RPMI8226 (cell line): ENCODE measurements around the gene HTR4.
A peak's percentile ranks its signal among the peaks of the same experiment; 100 is the strongest.

Experiments
- DNase-seq: peaks from one replicate; pipeline ENCODE4 v3.0.0-alpha.2; 2015

HTR4 gene

DNA sequence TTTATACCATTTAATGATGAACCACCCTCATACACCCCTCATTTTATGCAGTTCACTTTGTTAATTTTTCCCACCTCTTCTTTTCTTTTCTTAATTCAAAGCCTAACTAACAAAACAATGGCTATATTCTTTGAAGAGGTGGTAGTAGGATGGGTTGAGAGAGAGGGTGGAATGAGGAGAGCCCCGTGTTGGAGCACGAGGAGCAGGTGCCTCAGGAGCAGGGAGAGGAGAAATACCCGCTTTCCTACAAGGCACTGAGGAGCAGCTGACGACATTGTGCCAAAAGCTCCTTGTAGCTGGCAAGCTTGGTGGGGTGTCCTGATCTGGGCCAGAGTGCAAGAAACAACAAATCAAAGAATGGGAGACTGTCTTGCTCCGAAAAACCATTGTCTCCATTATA is 129.6 kb downstream of the HTR4 start:
- DNase-seq: no peak

DNA sequence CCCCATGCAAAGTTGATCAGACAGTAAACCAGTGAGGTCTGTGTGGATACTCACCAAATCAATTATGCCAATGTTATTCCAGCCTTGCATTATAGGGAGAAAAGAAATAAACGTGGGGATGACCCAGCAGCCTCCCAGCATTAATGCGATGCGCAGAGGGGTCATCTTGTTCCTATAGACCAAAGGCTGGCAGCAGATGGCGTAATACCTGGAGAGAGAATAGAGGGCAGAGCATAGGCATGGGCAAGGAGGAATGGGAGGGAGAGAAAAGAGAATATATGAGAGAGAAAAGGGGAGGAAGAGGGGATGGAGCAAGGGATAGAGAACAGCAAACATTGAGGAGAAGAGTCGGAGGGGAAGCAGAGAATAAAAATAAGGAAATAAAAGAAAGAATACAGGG is 131.2 kb downstream of the HTR4 start:
- no peak for DNase-seq

DNA sequence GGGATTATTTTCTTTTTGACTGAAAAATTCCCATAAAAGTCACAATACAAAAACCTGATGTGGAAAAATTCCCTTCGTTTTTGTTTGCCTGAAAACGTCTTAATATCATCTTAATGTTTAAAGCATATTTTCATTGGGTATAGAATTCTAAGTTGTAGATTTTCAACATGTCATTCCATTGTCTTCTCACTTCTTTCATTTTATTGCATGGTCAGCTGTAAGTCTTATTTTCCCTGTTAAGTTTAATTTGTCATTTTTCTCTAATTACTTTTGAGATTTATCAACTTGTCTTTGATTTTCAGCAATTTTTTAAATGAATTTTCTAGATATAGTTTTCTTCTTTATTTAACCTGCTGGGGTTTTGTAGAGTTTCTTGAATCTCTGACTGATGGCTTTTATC is 138.9 kb downstream of the HTR4 start:
- no peak for DNase-seq

DNA sequence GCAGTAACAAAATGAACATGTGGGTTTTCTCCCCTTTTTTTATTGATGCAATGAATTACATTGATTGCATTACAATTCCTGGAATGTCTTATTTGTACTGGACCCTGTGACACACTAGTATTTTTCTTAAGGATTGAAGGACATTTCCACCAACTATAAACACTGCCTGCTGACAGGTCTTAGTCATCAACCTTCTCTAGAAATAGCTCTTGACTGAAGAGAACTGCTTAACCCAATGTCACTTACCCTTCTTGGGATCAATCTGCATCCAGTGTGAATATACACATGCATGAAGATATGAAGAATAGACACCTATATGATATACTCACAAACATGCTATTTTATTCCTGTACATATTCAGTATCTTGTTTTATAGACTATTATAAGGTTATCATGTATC is 140.0 kb downstream of the HTR4 start:
- no peak for DNase-seq

DNA sequence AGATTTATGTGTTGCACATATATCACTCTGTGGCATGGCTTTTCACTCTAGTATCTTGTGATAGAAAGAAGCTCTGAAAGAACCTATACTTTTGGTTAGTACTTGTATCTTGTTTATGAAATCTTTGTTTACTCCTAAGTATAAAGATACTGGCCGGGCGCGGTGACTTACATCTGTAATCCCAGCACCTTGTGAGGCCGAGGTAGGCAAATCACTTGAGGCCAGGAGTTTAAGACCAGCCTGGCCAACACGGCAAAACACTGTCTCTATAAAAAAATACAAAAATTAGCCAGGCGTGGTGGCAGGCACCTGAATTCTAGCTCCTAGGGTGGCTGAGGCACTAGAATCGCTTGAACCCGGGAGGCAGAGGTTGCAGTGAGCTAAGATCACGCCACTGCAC is 141.8 kb downstream of the HTR4 start:
- DNase-seq: no peak

DNA sequence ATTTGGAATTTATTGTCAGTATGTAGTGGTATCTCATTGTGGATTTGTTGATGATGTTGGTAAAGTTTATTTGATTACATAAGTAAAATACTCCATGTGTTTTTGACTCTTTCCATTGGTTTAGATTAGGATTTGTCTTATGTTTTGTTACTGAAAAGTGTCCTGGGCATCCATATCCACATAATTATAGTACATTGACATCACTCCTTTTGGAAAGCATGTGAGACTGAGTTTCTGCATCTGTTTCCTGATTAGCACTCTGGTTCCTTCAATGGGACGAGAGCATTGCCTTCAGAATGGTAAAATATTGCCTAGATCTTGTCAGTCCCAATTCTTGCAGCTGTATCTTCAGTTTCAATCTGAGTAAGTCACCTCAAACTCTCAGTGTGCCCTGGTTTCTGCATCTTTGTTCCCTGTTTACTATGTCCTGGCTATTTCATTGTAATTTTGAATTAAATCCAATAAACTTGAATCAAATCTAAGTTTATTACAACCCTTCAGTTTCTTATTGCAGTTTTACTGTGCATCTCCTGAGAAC is 142.4 kb downstream of the HTR4 start:
- DNase-seq: no peak

DNA sequence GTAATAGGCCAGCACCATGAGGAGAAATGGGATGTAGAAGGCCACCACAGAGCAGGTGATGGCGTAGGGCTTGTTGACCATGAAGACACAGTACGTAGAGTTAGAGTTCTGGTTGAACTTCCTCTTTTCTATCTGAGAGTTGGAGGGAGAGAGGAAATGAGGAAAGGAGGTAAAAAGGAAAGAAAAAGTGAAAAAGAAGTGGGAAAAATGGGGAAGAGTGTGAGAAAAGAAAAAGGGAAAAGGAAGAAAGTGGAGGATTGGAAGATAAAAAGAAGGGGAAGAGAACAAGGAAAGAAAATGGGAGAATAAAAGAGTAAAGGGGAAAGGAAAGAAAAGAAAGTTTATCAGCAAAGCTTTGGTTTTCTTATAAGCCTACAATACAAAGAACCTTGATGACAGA is 144.4 kb downstream of the HTR4 start:
- no peak for DNase-seq

DNA sequence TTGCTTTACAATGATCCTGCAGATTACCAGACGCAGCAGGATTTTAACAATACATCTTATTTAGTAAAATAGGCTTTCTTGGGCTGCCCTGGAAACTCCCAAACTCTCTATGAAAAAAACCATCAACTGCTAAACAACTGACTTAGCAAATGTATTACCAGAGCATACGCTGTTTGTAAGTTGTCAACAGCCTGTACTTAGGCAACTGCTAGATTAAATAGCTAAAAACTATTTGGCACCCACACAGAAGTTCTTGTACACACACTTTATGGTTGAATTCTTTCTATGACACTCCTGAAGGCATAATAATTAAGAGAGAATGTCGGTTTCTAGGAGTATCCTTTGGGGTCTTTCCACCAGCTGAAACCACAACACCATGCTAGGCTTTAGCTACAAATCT is 146.7 kb downstream of the HTR4 start:
- DNase-seq: no peak

DNA sequence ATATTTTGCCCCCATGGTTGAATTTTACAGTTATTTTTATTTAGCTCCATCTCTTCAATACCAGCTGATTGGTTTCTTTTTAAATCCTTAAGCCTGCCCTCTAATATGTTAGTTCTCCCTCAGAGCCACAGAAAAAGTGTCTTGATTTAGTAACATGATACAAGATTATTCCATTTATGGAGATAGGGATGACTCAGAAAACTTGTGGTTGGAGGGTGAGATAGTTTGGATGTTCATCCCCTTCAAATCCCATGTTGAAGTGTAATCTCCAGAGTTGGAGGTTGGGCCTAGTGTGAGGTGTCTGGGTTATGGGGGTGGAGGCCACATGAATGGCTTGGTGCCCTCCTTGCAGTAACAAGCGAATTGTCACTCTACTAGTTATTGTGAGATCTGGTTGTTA is 154.9 kb downstream of the HTR4 start:
- DNase-seq: no peak

DNA sequence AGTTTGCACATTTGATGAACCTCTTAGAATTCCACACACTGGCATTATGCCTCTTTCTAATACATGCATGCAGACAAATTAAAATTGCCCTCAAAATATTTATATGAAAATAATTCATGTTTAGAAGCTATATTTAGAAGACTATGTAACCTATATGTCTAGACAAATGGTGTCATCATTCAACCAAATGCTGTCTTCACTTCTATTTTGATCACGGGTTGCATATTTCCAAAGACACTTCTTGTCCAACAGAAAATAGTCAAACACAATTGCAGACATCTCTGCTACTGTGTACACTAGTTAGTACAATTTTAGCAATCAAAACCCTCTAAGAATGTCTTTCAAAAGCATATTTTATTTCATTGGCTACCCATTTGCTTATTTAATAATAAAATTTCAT is 156.6 kb downstream of the HTR4 start:
- no peak for DNase-seq

DNA sequence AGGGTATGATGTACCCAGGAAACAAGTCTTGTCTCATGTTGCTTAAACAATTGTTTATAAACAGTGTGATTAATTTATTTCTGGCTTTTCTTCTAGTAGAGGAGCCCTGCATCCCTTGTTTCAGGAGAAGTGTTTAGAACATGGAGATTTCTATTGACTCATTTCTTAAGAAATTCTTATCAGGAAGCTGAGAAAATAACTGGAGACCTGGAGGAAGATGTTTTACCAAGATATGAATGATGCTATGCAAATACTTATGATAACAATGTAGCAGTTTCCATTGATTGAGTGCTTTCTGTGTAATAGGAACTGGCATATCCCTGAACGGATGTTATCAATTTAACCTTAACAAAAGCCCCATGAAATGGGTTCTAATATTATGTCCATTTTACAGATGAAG is 162.0 kb downstream of the HTR4 start:
- no peak for DNase-seq

DNA sequence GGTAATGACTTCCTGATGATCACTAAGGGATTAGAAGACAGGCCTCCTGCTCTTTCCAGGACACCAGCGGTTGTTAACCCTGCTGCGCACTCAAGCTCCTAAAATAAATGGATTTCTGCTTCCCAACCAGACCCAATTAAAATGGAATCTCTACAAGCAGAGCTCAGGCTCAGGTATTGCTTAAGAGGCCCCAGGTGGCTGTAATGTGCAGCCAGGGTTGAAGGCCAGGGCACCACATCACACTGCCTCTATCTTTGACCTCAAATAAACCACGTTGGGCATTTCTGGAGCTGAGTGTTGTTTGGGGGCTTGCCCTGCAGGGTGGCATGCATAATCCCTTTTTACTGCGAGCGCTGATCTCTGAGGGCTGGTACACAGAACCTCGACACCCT is 162.5 kb downstream of the HTR4 start:
- DNase-seq: no peak

DNA sequence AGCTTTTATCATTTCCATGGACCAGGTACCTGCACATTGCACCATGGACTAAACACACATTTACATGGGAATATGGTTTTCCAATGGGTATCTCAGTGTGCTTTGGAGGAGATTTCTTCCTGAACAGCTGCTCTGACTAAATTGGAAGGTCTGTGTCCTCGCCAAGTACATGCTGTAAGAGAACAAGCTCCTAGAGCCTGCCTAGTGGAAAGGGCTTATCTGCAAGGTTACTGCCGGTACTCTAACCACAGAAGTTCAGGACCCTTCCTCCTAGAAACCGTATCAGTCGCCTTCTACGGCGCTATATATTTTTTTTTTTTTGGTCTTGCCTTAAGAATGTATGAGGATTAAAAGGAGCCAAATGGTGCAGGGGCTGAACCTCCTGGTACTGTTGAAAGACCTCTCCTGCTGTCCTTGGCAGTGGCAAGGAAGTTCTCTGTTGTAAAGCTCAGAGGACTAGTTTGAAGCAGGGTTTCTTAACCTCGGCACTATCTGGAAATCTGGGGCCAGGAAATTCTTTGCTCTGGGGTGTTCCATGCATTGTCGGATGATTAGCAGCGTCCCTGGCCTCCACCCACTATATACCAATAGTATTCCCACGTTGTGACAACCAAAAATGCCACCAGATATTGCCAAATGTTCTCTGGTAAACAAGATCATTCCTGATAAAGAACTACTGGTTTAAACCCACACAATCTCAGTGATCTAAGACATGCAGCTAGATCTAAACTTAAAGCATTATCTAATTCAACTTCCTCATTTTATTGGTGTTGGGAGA is 163.1 kb downstream of the HTR4 start:
- no peak for DNase-seq

DNA sequence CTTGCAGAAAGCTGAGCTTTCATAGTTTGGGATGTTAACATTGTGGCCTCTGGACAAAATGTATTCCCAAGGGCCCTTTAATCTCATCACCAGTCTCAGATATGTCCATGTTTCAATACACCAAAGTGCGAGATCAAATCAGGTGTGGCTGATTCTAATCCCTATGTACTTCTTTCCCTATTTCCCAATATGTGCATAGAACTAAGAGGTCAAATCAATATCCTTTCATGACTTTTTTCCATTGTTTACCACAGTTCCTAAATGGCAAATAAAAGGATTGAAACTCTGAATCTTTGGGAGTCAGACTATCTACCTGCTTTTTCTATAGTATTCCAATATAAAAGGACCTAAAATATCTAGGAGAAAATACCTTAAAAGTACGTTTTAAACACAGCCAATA is 165.6 kb downstream of the HTR4 start:
- DNase-seq: no peak

DNA sequence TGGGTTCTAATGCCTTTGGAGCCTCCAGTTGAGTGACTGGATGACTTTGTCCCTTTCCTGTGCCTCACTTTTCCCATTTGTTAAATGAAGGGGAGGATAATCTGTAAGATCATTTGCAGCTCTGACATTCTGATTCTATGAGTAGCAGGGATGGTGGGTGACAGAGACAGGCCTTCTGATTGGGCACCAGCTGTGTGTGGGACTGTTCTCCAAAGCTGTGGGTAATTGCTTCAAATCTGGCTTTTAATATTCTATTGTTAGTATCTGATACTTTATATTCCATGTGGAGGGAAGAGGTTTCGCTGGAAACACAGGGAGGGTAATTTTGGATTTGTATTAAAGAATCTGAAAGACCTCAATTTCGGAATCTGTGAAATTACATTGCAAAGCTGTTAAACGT is 167.9 kb downstream of the HTR4 start:
- no peak for DNase-seq

DNA sequence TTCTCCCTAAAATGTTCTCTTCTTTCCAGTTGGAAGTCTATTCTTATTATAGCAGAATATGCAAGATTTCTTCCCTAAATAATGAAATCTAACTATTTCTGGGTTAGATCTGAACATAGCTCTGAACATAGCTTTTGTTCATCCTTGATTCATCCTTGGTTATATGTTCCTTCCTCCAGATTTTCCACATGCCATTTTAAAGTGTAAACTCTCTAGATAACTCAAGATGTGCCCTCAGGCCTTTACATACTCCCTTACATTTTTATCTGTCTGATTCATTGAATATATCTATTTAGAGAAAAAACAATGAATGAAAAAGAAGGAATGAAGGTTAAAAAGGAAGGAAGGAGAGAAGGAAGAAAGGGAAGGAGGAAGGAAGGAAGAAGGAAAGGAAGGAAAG is 169.7 kb downstream of the HTR4 start:
- DNase-seq: no peak

DNA sequence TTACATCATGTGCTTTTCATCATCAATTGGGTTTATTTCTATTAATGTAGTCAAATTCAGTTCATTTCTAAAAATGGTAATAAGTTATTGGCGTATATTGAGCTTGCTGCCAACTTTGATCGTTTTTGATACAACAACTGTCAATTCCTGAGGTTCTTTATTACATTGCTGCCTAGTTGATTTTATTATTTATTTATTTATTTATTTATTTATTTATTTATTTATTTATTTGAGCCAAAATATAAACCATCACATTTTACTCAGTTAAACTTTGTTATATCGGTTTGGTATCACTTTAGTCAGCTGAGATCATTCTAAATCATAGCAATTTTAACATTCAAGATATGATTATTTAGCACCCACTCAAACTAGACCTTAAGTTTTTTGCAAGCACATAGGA is 170.6 kb downstream of the HTR4 start:
- no peak for DNase-seq

DNA sequence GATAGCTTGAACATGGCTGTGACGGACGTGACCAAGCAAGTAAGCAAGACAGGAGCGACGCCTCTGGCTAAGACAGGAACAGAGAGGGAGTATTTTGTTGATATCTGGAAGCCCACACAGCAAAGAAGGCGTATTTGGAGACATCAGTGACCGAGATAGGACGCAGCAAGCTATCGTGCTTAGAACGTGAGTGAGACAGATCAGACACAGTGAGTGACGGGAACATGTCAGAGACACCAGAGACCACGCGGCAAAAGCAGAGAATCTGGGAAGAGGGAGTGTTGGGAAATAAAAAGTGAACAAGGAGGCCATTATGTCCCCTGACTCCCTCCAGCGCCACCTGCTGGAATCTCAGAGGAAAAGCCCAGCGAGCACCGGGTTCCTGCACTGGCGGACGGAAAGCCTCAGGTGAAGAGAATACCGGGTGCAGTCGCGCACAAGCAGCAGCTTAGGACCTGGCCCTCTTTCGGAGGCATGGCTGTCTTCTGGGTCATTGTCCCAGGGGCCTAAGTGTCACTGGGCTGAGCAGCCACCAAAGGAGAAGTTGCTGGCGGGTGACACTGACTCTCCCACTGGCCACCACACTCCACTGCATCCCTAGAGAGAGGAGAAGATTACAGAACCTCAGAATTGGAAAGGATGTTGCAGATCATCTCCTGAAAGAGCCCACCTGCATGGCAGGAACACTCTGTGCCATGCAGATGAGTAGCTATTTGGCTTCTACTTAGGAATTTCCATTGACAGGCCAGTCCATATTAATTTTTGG is 171.4 kb downstream of the HTR4 start:
- peak; percentile 73 for DNase-seq

DNA sequence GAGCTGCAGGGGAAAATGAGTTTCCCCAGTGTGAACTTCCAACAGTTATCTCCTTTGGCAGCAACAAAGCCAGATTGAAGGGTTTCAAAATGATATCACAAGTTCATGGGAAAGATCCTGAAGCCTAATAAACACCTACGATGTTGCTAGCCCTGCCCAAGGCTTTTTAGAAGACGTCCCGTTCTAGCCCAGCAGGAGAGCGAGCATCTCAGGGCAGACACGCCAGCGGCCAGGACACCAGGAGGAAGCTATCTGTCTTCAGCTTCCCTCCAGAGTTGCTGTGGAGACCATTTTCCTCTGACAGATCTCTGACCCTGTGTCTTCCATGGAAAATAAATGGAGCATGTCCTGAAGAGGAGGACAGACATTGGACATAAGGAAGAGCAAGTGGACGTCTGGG is 172.1 kb downstream of the HTR4 start:
- DNase-seq: no peak

DNA sequence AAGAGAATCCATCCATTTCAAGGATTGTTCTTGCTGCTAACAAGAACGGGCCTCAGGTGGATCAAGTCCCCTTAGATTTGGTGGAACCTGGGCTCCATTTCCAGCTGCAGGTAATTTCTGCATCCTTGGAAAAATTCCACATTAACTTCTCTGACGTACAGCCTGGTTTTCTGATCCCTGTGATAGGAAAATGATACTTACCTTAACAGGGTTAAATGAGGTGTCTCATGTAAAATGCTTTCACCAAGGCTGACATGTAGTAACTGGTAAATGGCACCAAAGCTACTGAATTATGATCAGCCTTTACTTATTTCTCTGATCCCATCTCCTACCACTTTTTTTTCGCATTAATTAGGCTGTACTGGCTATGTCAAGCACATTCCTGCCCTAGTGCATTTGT is 176.9 kb downstream of the HTR4 start:
- no peak for DNase-seq

DNA sequence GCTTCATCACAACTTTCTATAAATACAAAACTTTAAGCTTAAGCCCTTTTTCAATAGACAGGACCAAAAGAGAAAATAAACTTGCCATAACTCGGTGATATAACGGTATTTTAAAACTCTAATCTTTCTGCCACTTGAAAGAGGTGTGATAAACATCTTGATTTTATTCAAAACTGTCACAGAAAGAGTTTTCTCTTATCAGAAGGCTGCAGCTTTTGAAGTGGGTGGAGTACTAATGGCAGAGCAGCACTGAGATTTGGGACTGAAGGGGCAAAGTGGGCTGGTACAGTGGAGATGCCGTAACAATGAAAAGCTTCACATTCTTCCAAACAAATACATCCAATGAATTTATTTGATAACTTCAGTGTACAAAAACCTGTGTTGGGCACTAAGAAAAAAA is 178.0 kb downstream of the HTR4 start:
- no peak for DNase-seq

DNA sequence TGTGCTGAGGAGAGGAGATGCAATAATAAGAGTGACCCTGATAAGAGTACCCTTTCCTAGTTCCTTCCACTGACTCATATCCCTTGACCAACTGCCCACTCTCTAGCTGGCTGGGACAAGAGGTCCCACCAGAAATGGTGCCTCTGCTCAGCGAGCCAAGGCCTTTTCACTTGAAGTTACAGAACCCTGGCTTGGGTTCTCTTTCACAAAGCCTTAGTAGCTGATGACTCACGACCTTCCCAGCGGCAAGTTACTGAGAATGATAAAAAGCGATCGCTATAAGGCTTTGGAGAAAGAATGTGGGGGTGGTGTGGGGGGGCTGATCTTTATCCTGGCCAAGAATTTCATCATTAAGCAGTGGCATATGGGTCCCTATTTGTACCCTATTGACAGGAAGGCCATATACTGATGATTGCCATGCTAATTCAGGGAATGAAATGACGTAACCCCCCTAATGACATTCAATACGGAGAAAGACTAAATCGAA is 180.3 kb downstream of the HTR4 start:
- no peak for DNase-seq

DNA sequence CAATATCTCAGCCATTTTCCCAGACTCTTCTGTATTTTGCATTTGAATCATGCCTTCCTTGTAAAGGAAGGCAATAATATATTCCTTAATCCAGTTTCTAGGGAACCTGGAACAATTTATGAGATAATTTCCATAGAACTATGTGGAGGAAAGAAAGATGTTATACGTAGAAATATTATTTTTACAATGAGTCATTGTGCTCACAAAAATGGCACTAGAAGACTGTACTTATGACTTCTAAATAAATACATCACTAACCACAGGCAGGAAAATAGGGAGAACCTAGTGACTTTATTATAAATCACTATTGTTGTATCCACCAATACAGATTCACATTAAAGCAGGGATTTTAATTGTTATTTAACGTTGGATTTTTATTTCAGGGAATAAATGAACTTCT is 182.9 kb downstream of the HTR4 start:
- no peak for DNase-seq

DNA sequence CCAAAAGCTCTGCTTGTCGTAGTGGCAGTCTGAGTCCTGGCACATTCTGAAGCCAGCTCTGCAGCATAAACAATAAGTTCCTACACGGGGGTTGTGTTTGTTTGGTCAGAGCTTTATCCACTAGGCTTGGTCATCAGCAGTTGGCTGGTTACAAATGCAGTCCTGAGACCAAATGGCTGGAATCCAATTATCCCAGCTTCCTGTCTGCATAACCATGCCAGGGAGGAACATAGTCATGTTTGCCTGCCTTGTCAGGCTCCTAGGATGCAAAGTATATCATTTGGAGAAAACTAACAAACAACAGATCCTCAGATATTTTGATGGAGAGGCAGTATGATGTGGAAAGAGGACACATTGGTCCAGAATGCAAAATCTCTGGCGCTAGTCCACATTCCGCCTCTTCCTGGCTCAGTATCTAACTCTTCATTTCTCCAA is 184.8 kb downstream of the HTR4 start:
- no peak for DNase-seq
